Measurements from ENCODE around the gene RNF214. TPM values are rescaled to one million over a fixed set of nuclear protein-coding genes. Genes with fewer than 3 reads are reported as not detected.
A peak's percentile ranks its signal among the peaks of the same experiment; 100 is the strongest.

The RNF214 gene
- total RNA-seq, 1 donor from 2014 or later = 39.9 TPM

GRCh38 chr11:117281159-117281558 lies 48.7 kb downstream of the RNF214 start:
- Mint-ChIP-seq H3K9me3 (no peaks in the 10 kb centered on the region), H3K27ac (peak overlapping the region; percentile 83), H3K27me3 (ENCODE audit: low read depth) (no peaks in the 10 kb centered on the region), H3K36me3 (peaks cover 31% of the 10 kb centered on the region), H3K4me1 (peaks cover 24% of the 10 kb centered on the region), H3K4me3 (no peak overlapping the region)
- DNase-seq (ENCODE audit: low spot score in 2 of 2, unreplicated experiment in 2 of 2) = no peak
- TF ChIP-seq, protein P1, sequence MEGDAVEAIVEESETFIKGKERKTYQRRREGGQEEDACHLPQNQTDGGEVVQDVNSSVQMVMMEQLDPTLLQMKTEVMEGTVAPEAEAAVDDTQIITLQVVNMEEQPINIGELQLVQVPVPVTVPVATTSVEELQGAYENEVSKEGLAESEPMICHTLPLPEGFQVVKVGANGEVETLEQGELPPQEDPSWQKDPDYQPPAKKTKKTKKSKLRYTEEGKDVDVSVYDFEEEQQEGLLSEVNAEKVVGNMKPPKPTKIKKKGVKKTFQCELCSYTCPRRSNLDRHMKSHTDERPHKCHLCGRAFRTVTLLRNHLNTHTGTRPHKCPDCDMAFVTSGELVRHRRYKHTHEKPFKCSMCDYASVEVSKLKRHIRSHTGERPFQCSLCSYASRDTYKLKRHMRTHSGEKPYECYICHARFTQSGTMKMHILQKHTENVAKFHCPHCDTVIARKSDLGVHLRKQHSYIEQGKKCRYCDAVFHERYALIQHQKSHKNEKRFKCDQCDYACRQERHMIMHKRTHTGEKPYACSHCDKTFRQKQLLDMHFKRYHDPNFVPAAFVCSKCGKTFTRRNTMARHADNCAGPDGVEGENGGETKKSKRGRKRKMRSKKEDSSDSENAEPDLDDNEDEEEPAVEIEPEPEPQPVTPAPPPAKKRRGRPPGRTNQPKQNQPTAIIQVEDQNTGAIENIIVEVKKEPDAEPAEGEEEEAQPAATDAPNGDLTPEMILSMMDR (IDR thresholded peaks at IDR 0.05; ENCODE audit: unreplicated experiment) = no peak

- H3K4me3 Mint-ChIP-seq = no peak overlapping the region
- no peaks in the 10 kb centered on the region for H3K27me3 Mint-ChIP-seq (ENCODE audit: low read depth)
- no peaks in the 10 kb centered on the region for H3K9me3 Mint-ChIP-seq
- H3K27ac Mint-ChIP-seq = peak overlapping the region; percentile 83
- DNase-seq (ENCODE audit: low spot score in 2 of 2, unreplicated experiment in 2 of 2) = no peak
- TF ChIP-seq, protein P1 (IDR thresholded peaks at IDR 0.05; ENCODE audit: unreplicated experiment) = no peak
- peaks cover 24% of the 10 kb centered on the region for H3K4me1 Mint-ChIP-seq
- peaks cover 31% of the 10 kb centered on the region for H3K36me3 Mint-ChIP-seq
Measured at GRCh38 chr11:117281869-117282268, 49.4 kb downstream of the RNF214 start.

GRCh38 chr11:117282956-117283355 lies 50.5 kb downstream of the RNF214 start:
- no peak for DNase-seq (ENCODE audit: low spot score in 2 of 2, unreplicated experiment in 2 of 2)
- Mint-ChIP-seq H3K27me3 (ENCODE audit: low read depth) (no peaks in the 10 kb centered on the region), H3K4me3 (no peak overlapping the region), H3K4me1 (peaks cover 24% of the 10 kb centered on the region), H3K36me3 (peaks cover 31% of the 10 kb centered on the region), H3K27ac (no peak overlapping the region), H3K9me3 (no peaks in the 10 kb centered on the region)
- TF ChIP-seq, protein P1 (IDR thresholded peaks at IDR 0.05; ENCODE audit: unreplicated experiment) = no peak

DNA sequence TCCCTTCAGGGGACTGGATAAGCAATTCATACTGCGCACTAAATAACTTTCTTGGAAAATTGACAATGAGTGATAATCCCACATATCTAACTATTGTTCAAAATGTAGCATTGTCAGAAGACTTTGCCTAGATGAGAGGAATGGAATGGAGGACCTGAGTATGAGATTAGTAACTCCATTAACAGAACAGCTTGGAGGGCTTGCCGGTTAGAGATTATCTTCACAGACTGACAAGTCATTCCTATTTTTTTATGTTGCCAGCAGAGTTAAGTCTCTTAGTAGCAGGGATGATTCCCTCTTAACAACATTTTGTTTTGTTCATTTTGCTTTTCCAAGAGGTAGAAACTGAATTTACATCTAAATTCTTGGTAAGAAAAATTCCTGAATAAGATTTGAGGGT lies 51.6 kb downstream of the RNF214 start:
- DNase-seq (ENCODE audit: low spot score in 2 of 2, unreplicated experiment in 2 of 2) = no peak
- Mint-ChIP-seq H3K27ac (no peak overlapping the region), H3K4me3 (no peak overlapping the region), H3K9me3 (no peaks in the 10 kb centered on the region), H3K36me3 (peaks cover 38% of the 10 kb centered on the region), H3K27me3 (ENCODE audit: low read depth) (no peaks in the 10 kb centered on the region), H3K4me1 (peaks cover 20% of the 10 kb centered on the region)
- TF ChIP-seq, protein P1 (IDR thresholded peaks at IDR 0.05; ENCODE audit: unreplicated experiment) = no peak

GRCh38 chr11:117286588-117286987 lies 54.1 kb downstream of the RNF214 start:
- H3K36me3 Mint-ChIP-seq = peaks cover 52% of the 10 kb centered on the region

More at GRCh38 chr11:117286588-117286987, 54.1 kb downstream of the RNF214 start:
- Mint-ChIP-seq H3K9me3 (no peaks in the 10 kb centered on the region), H3K4me3 (no peak overlapping the region), H3K4me1 (peaks cover 2% of the 10 kb centered on the region), H3K27me3 (ENCODE audit: low read depth) (no peaks in the 10 kb centered on the region), H3K27ac (no peak overlapping the region)
- DNase-seq (ENCODE audit: low spot score in 2 of 2, unreplicated experiment in 2 of 2) = no peak
- TF ChIP-seq, protein P1 (IDR thresholded peaks at IDR 0.05; ENCODE audit: unreplicated experiment) = no peak
